Lung (tissue), 12 donors: ENCODE results near the gene SEMA5A. TPM values are rescaled to one million over a fixed set of nuclear protein-coding genes. Genes with fewer than 3 reads are reported as not detected.

ENCODE experiments used
- ATAC-seq: fragments of 200-7000 bp; cut with Tn5 transposase; one replicate; pipeline ENCODE4 v1.9.1; 2020; ENCODE audit warnings: moderate number of reproducible peaks; ENCODE audit not compliant: insufficient read depth, low FRiP score
- DNase-seq, 3 donors: peaks; one replicate each; pipeline ENCODE4 v3.0.0-alpha.2; 2013 to 2017
- H3K27ac ChIP-seq, 2 donors: one replicate each; pipeline ENCODE4 v1.5.1; 2013; ENCODE audit warnings: mild to moderate bottlenecking in 2 of 2, moderate library complexity in 2 of 2, control low read depth in 1 of 2, inconsistent platforms in 1 of 2, low read depth in 1 of 2, low read length in 1 of 2
- H3K27me3 ChIP-seq, 3 donors: one replicate each; pipeline ENCODE4 v1.5.1; 2013; ENCODE audit warnings: low read length in 2 of 3; ENCODE audit not compliant: control insufficient read depth in 3 of 3, insufficient read depth in 3 of 3
- H3K36me3 ChIP-seq, 4 donors: one replicate each; pipeline ENCODE4 v1.5.1; 2013; ENCODE audit warnings: low read length in 4 of 4, mild to moderate bottlenecking in 1 of 4, moderate library complexity in 1 of 4; ENCODE audit not compliant: control insufficient read depth in 4 of 4, insufficient read depth in 4 of 4
- H3K4me1 ChIP-seq, 5 donors: one replicate each; pipeline ENCODE4 v1.5.1; 2013; ENCODE audit warnings: low read length in 5 of 5, mild to moderate bottlenecking in 2 of 5, moderate library complexity in 1 of 5; ENCODE audit not compliant: control insufficient read depth in 5 of 5, insufficient read depth in 5 of 5
- H3K4me3 ChIP-seq: one replicate; pipeline ENCODE4 v1.5.1; 2013; ENCODE audit warnings: mild to moderate bottlenecking, control low read depth, moderate library complexity
- H3K9ac ChIP-seq, 2 donors: one replicate each; pipeline ENCODE4 v1.5.1; 2013; ENCODE audit warnings: low read length in 2 of 2, control low read depth in 1 of 2; ENCODE audit not compliant: insufficient read depth in 1 of 2
- H3K9me3 ChIP-seq, 4 donors: one replicate each; pipeline ENCODE4 v1.5.1; 2013; ENCODE audit warnings: low read length in 3 of 4, mild to moderate bottlenecking in 1 of 4, moderate library complexity in 1 of 4; ENCODE audit not compliant: control insufficient read depth in 4 of 4, insufficient read depth in 3 of 4
- CTCF ChIP-seq: IDR thresholded peaks from 2 replicates; pipeline ENCODE4 v1.5.1; 2012; ENCODE audit warnings: mild to moderate bottlenecking; ENCODE audit errors: control extremely low read depth, extremely low read depth
- WGBS, 2 donors: extraction: QIAGEN DNeasy Blood & Tissue Kit; methylation state at CpG; one replicate each; pipeline ENCODE4 v1.1.7; 2013; 5-methylcytosine and 5-hydroxymethylcytosine counted together
- polyA plus RNA-seq, 2 donors: library from polyadenylated mRNA; stranded (reverse); fragments of 200-250 nt; gene quantifications; one replicate each; pipeline ENCODE4 v1.2.1, GENCODE V29; 2013
- total RNA-seq, 2 donors: library from RNA; depleted of rRNA in 1 of 2; stranded (reverse); fragments of >200 nt in 1 of 2; gene quantifications; one replicate each; pipeline ENCODE4 v1.2.1, GENCODE V29; 2014 to 2021
- donor health status: control.
- donor health status: control.
- donor health status: Bipolar disorder and iron deficiency.
- donor health status: healthy.
- donor health status: DM: yes; HTN: yes; CAD: no.

Gene SEMA5A
- total and polyA plus RNA-seq, 4 donors: 3.1 to 44.9 (median 13.7) TPM

GRCh38 chr5:9474219-9475002, 71.5 kb downstream of the SEMA5A start:
- ATAC-seq: no peak
- TF ChIP-seq CTCF: no peak

GRCh38 chr5:9473624-9474023, 72.3 kb downstream of the SEMA5A start:
- Histone ChIP-seq H3K9me3 (peaks cover 0 to 10% (median 5%) of the 10 kb centered on the region in 4 donors), H3K27ac (no peak overlapping the region), H3K27me3 (no peaks in the 10 kb centered on the region), H3K9ac (no peak overlapping the region), H3K4me3 (no peak overlapping the region), H3K36me3 (no peaks in the 10 kb centered on the region), H3K4me1 (no peaks in the 10 kb centered on the region)
- 66 to 84% methylated on average over 2 of the region's 2 CpGs for WGBS, 2 donors
- DNase-seq (no peak), ATAC-seq (no peak)
- TF ChIP-seq CTCF: no peak

More at GRCh38 chr5:9474219-9475002, 71.5 kb downstream of the SEMA5A start:
- no peaks in the 10 kb centered on the region for H3K27me3 ChIP-seq
- no peaks in the 10 kb centered on the region for H3K36me3 ChIP-seq
- H3K9me3 ChIP-seq: peaks cover 0 to 13% (median 5%) of the 10 kb centered on the region in 4 donors
- H3K9ac ChIP-seq: no peak overlapping the region
- H3K4me1 ChIP-seq: no peaks in the 10 kb centered on the region
- H3K4me3 ChIP-seq: no peak overlapping the region
- no peak for DNase-seq
- 81 to 82% methylated on average over 10 of the region's 10 CpGs for WGBS, 2 donors
- no peak overlapping the region for H3K27ac ChIP-seq

GRCh38 chr5:9470410-9470809, 75.5 kb downstream of the SEMA5A start:
- WGBS, 2 donors: 77 to 88% methylated on average over 1 of the region's 1 CpG
- Histone ChIP-seq H3K9ac (no peak overlapping the region), H3K27ac (no peak overlapping the region), H3K27me3 (no peaks in the 10 kb centered on the region), H3K4me1 (peaks cover 0 to 5% (median 0%) of the 10 kb centered on the region in 5 donors), H3K4me3 (no peak overlapping the region), H3K9me3 (peaks cover 0 to 3% (median 0%) of the 10 kb centered on the region in 4 donors), H3K36me3 (no peaks in the 10 kb centered on the region)
- DNase-seq (no peak), ATAC-seq (no peak)
- TF ChIP-seq CTCF: no peak
